Esophagus muscularis mucosa (tissue), 2 donors: ENCODE results near the gene TMEM44.

Source experiments
- POLR2A ChIP-seq: fragments of 450-650 bp; IDR thresholded peaks from one replicate; pipeline ENCODE4 v1.6.1; 2017; ENCODE audit warnings: antibody characterized with exemption, moderate library complexity, mild to moderate bottlenecking, low read depth
- POLR2AphosphoS5 ChIP-seq, 2 donors: sonication (generic); formaldehyde crosslinking; IDR thresholded peaks; one replicate each; pipeline ENCODE4 v1.6.1; 2017; ENCODE audit warnings: antibody characterized with exemption in 2 of 2

DNA sequence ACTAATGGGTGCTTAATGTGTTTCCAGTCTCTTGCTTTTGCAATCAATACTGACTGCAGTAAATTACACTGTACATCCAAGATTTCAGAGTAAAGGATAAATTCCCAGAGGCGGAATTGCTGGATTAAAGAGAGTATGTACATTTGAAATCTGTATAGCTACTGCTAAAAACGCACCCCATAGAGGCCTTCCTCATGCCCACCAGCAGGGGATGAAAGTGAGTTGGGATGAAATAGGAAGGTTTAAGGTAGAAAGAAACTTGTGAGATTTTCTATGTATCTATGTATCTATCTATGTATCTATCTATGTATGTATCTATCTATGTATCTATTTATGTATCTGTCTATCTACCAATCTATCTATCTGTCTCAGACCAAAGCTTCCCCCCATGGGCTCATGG, 28.4 kb downstream of the TMEM44 start:
- TF ChIP-seq POLR2A (no peak), POLR2AphosphoS5 (IDR thresholded peaks at IDR 0.05) (no peak)
